Suprapubic skin (tissue), 4 donors: ENCODE measurements around the gene UBE2E2. TPM values are rescaled to one million over a fixed set of nuclear protein-coding genes. Genes with fewer than 3 reads are reported as not detected.

Experiments
- DNase-seq, 2 donors: peaks; one replicate each; pipeline ENCODE4 v3.0.0-alpha.2; 2019; ENCODE audit warnings: low spot score in 2 of 2
- H3K27ac ChIP-seq: fragments of 200-600 bp; sonication (generic); one replicate; pipeline ENCODE4 v1.5.1; 2019
- H3K27me3 ChIP-seq: fragments of 200-600 bp; sonication (generic); one replicate; pipeline ENCODE4 v1.5.1; 2019
- H3K36me3 ChIP-seq: fragments of 200-600 bp; sonication (generic); one replicate; pipeline ENCODE4 v1.5.1; 2019
- H3K4me1 ChIP-seq: fragments of 200-600 bp; sonication (generic); one replicate; pipeline ENCODE4 v1.5.1; 2019
- H3K4me3 ChIP-seq: fragments of 200-600 bp; sonication (generic); one replicate; pipeline ENCODE4 v1.5.1; 2019; ENCODE audit warnings: mild to moderate bottlenecking
- H3K9me3 ChIP-seq: fragments of 200-600 bp; sonication (generic); one replicate; pipeline ENCODE4 v1.5.1; 2019
- CTCF ChIP-seq, 2 donors: fragments of 200-600 bp in 1 of 2; fragments of 450-650 bp in 1 of 2; sonication (generic) in 1 of 2; IDR thresholded peaks; one replicate each; pipeline ENCODE4 v1.5.1; 2016 to 2019; ENCODE audit warnings: antibody characterized with exemption in 2 of 2, mild to moderate bottlenecking in 1 of 2, moderate library complexity in 1 of 2
- EP300 ChIP-seq: sonication (generic); formaldehyde crosslinking; IDR thresholded peaks from one replicate; pipeline ENCODE4 v1.6.1; 2017; ENCODE audit warnings: antibody characterized with exemption
- POLR2A ChIP-seq, 2 donors: fragments of 450-650 bp; IDR thresholded peaks; one replicate each; pipeline ENCODE4 v1.6.1; 2017; ENCODE audit warnings: antibody characterized with exemption in 2 of 2, mild to moderate bottlenecking in 2 of 2, moderate library complexity in 2 of 2
- POLR2AphosphoS5 ChIP-seq, 3 donors: sonication (generic); formaldehyde crosslinking; IDR thresholded peaks; one replicate each; pipeline ENCODE4 v1.6.1; 2017; ENCODE audit warnings: antibody characterized with exemption in 3 of 3
- WGBS: methylation state at CpG from one replicate; pipeline ENCODE4 v1.1.5; 2018; 5-methylcytosine and 5-hydroxymethylcytosine counted together
- total RNA-seq, 4 donors: library from RNA; depleted of rRNA; stranded (reverse); fragments of >200 nt; gene quantifications; one replicate each; pipeline ENCODE4 v1.1.0, GENCODE V29; 2016

The UBE2E2 gene
- total RNA-seq, 4 donors from 2014 or later = 30.2 to 65.4 (median 34.8) TPM

GRCh38 chr3:23620638-23621015 is 417.5 kb downstream of the UBE2E2 start:
- Histone ChIP-seq H3K27me3 (no peaks in the 10 kb centered on the region), H3K36me3 (no peaks in the 10 kb centered on the region), H3K27ac (no peak overlapping the region), H3K4me1 (peaks cover 9% of the 10 kb centered on the region), H3K9me3 (no peaks in the 10 kb centered on the region), H3K4me3 (no peak overlapping the region)
- no peak for DNase-seq
- 58% methylated on average over 4 of the region's 4 CpGs for WGBS
- no peak for TF ChIP-seq POLR2A (IDR thresholded peaks at IDR 0.05)
- no peak for TF ChIP-seq CTCF (IDR thresholded peaks at IDR 0.05)
- TF ChIP-seq EP300 = no peak
- no peak for TF ChIP-seq POLR2AphosphoS5 (IDR thresholded peaks at IDR 0.05)

- TF ChIP-seq POLR2AphosphoS5 (IDR thresholded peaks at IDR 0.05) = no peak
- TF ChIP-seq POLR2A (IDR thresholded peaks at IDR 0.05) = no peak
- no peak for TF ChIP-seq CTCF (IDR thresholded peaks at IDR 0.05)
- no peak for TF ChIP-seq EP300
- 90% methylated on average over 2 of the region's 2 CpGs for WGBS
These were observed 420.7 kb downstream of the UBE2E2 start for GRCh38 chr3:23623844-23624243.

GRCh38 chr3:23624305-23624704 is 421.2 kb downstream of the UBE2E2 start:
- no peak for TF ChIP-seq POLR2AphosphoS5 (IDR thresholded peaks at IDR 0.05)
- no peak for TF ChIP-seq CTCF (IDR thresholded peaks at IDR 0.05)
- no peak for TF ChIP-seq POLR2A (IDR thresholded peaks at IDR 0.05)
- TF ChIP-seq EP300 = no peak
- Histone ChIP-seq H3K36me3 (no peaks in the 10 kb centered on the region), H3K27me3 (no peaks in the 10 kb centered on the region), H3K27ac (no peak overlapping the region), H3K4me1 (peaks cover 9% of the 10 kb centered on the region), H3K9me3 (no peaks in the 10 kb centered on the region), H3K4me3 (no peak overlapping the region)
- no peak for DNase-seq
- WGBS = 100% methylated on average over 1 of the region's 1 CpG

More at GRCh38 chr3:23623844-23624243, 420.7 kb downstream of the UBE2E2 start:
- DNase-seq = no peak
- no peaks in the 10 kb centered on the region for H3K27me3 ChIP-seq
- no peak overlapping the region for H3K27ac ChIP-seq
- no peak overlapping the region for H3K4me3 ChIP-seq
- H3K9me3 ChIP-seq = no peaks in the 10 kb centered on the region
- H3K4me1 ChIP-seq = peaks cover 9% of the 10 kb centered on the region
- no peaks in the 10 kb centered on the region for H3K36me3 ChIP-seq

GRCh38 chr3:23626442-23626841 is 423.3 kb downstream of the UBE2E2 start:
- H3K9me3 ChIP-seq = no peaks in the 10 kb centered on the region
- no peak overlapping the region for H3K4me3 ChIP-seq
- TF ChIP-seq POLR2AphosphoS5 (IDR thresholded peaks at IDR 0.05) = no peak
- no peak for TF ChIP-seq EP300
- no peak for TF ChIP-seq CTCF (IDR thresholded peaks at IDR 0.05)
- TF ChIP-seq POLR2A (IDR thresholded peaks at IDR 0.05) = no peak
- DNase-seq = no peak
- no peaks in the 10 kb centered on the region for H3K36me3 ChIP-seq
- H3K27me3 ChIP-seq = no peaks in the 10 kb centered on the region
- no peaks in the 10 kb centered on the region for H3K4me1 ChIP-seq
- no peak overlapping the region for H3K27ac ChIP-seq
- no CpG with 5 or more reads among the region's 2 CpGs for WGBS

GRCh38 chr3:23629181-23629894 is 426.2 kb downstream of the UBE2E2 start:
- DNase-seq = no peak
- no peaks in the 10 kb centered on the region for H3K4me1 ChIP-seq
- no peak overlapping the region for H3K27ac ChIP-seq
- 90% methylated on average over 5 of the region's 5 CpGs for WGBS
- H3K4me3 ChIP-seq = no peak overlapping the region
- no peaks in the 10 kb centered on the region for H3K9me3 ChIP-seq
- TF ChIP-seq POLR2A (IDR thresholded peaks at IDR 0.05) (no peak), CTCF (IDR thresholded peaks at IDR 0.05) (no peak), POLR2AphosphoS5 (IDR thresholded peaks at IDR 0.05) (no peak), EP300 (no peak)
- no peaks in the 10 kb centered on the region for H3K27me3 ChIP-seq
- H3K36me3 ChIP-seq = no peaks in the 10 kb centered on the region
